T-cell (primary cell): ENCODE results near the gene AUH. TPM values are rescaled to one million over a fixed set of nuclear protein-coding genes. Genes with fewer than 3 reads are reported as not detected.

Experiments used
- ATAC-seq, 4 experiments: fragments of 200-7000 bp in 3 of 4; fragments of 150-1000 bp in 1 of 4; cut with Tn5 transposase; replicated peaks in 1 of 4; 1 replicate in 3 of 4; 2 replicates in 1 of 4; pipeline ENCODE4 v1.10.0; 2021; ENCODE audit warnings: moderate library complexity in 3 of 4, mild to moderate bottlenecking in 2 of 4, moderate number of reproducible peaks in 1 of 4
- CTCF ChIA-PET, 2 donors: fragments of 300-600 bp; sonication (Branson Sonifier 250); formaldehyde crosslinking; loops; one replicate each; lab custom pipeline; 2022; ENCODE audit warnings: antibody characterized with exemption in 2 of 2; lab: Charles Lee
- POLR2A ChIA-PET, 2 donors: fragments of 300-600 bp; sonication (Branson Sonifier 250); formaldehyde crosslinking; loops; one replicate each; lab custom pipeline; 2022; ENCODE audit warnings: antibody characterized with exemption in 2 of 2; lab: Charles Lee
- DNase-seq, 35 experiments: peaks; one replicate each; pipeline versions ENCODE4 v3.0.0 to v3.0.0-alpha.2; 2013 to 2023
- H3K27ac ChIP-seq: one replicate; pipeline ENCODE4 v1.5.1; 2013; ENCODE audit warnings: low read length
- H3K27me3 ChIP-seq, 2 experiments: replicated peaks in 1 of 2; 1 replicate in 1 of 2; 2 replicates in 1 of 2; pipeline versions ENCODE4 v1.6.1 to v1.7.0; 2013; ENCODE audit warnings: low read length in 1 of 2, mixed read lengths in 1 of 2; ENCODE audit not compliant: control insufficient read depth in 2 of 2, insufficient read depth in 2 of 2; ENCODE audit errors: extremely low read depth in 1 of 2
- H3K36me3 ChIP-seq, 2 donors: 1 replicate in 1 of 2; 2 replicates in 1 of 2; pipeline versions ENCODE4 v1.6.1 to v1.7.0; 2013; ENCODE audit warnings: low read length in 1 of 2; ENCODE audit not compliant: control insufficient read depth in 2 of 2, insufficient read depth in 1 of 2; ENCODE audit errors: extremely low read depth in 1 of 2
- H3K4me1 ChIP-seq, 2 experiments: 1 replicate in 1 of 2; 2 replicates in 1 of 2; pipeline versions ENCODE4 v1.6.1 to v1.7.0; 2013; ENCODE audit warnings: low read length in 2 of 2, mixed read lengths in 1 of 2; ENCODE audit not compliant: insufficient read depth in 2 of 2, control insufficient read depth in 1 of 2; ENCODE audit errors: extremely low read depth in 1 of 2
- H3K4me3 ChIP-seq, 2 donors: 1 replicate in 1 of 2; 2 replicates in 1 of 2; pipeline versions ENCODE4 v1.5.1 to v1.7.0; 2013; ENCODE audit warnings: mild to moderate bottlenecking in 2 of 2, low read length in 1 of 2, moderate library complexity in 1 of 2; ENCODE audit not compliant: control insufficient read depth in 1 of 2; ENCODE audit errors: extremely low read depth in 1 of 2
- H3K9me3 ChIP-seq: 2 replicates; pipeline ENCODE4 v1.7.0; 2013
- H3K27ac Mint-ChIP-seq, 2 donors: one replicate each; pipeline ENCODE4 v1.8.0; 2020 to 2021; ENCODE audit warnings: mild to moderate bottlenecking in 2 of 2, mixed read lengths in 2 of 2
- H3K27me3 Mint-ChIP-seq, 2 donors: one replicate each; pipeline ENCODE4 v1.8.0; 2021 to 2022; ENCODE audit warnings: mixed read lengths in 2 of 2
- H3K36me3 Mint-ChIP-seq: one replicate; pipeline ENCODE4 v1.8.0; 2021; ENCODE audit warnings: mixed read lengths
- H3K4me1 Mint-ChIP-seq, 3 donors: one replicate each; pipeline ENCODE4 v1.8.0; 2020 to 2022; ENCODE audit warnings: mixed read lengths in 3 of 3, mild to moderate bottlenecking in 1 of 3
- H3K4me3 Mint-ChIP-seq, 3 donors: one replicate each; pipeline ENCODE4 v1.8.0; 2020 to 2022; ENCODE audit warnings: mild to moderate bottlenecking in 3 of 3, mixed read lengths in 3 of 3, moderate library complexity in 3 of 3
- H3K9me3 Mint-ChIP-seq, 3 donors: one replicate each; pipeline ENCODE4 v1.8.0; 2020 to 2022; ENCODE audit warnings: mixed read lengths in 3 of 3
- WGBS: methylation state at CpG from one replicate; pipeline ENCODE4 v1.1.5; 2013; ENCODE audit warnings: missing lambda C conversion rate; ENCODE audit not compliant: insufficient coverage; 5-methylcytosine and 5-hydroxymethylcytosine counted together
- total RNA-seq, 35 experiments: library from RNA in 6 of 35; stranded (reverse) in 6 of 35; fragments of 120-200 nt in 1 of 35; gene quantifications; one replicate each; pipeline versions ENCODE4 v1.2.1 to v1.2.4 and lab custom pipeline; 2013 to 2026

The AUH gene
- total RNA-seq, 5 donors from 2014 or later (not counting 1 experiment from before 2014, with no cell fraction given) = 17.2 to 24.6 (median 21.6) TPM

- H3K4me3 ChIP-seq = no peak overlapping the region
- Mint-ChIP-seq H3K36me3 (peaks cover 54% of the 10 kb centered on the region), H3K4me1 (no peaks in the 10 kb centered on the region), H3K4me3 (no peak overlapping the region), H3K9me3 (peaks cover 0 to 4% (median 0%) of the 10 kb centered on the region in 3 donors), H3K27ac (no peak overlapping the region), H3K27me3 (no peaks in the 10 kb centered on the region)
- H3K36me3 ChIP-seq = no peaks in the 10 kb centered on the region
- ChIA-PET POLR2A (no interaction called here), CTCF (no interaction called here)
- no peaks in the 10 kb centered on the region for H3K4me1 ChIP-seq
- ATAC-seq = no peak
- WGBS = no CpG with 5 or more reads among the region's 6 CpGs
- H3K9me3 ChIP-seq = no peaks in the 10 kb centered on the region
- no peaks in the 10 kb centered on the region for H3K27me3 ChIP-seq
- no peak overlapping the region for H3K27ac ChIP-seq
- no peak for DNase-seq
Measured at GRCh38 chr9:91285729-91286353, 75.9 kb downstream of the AUH start.

- H3K4me3 Mint-ChIP-seq = no peak overlapping the region
- Histone ChIP-seq H3K9me3 (no peaks in the 10 kb centered on the region), H3K36me3 (no peaks in the 10 kb centered on the region), H3K27me3 (no peaks in the 10 kb centered on the region), H3K4me3 (no peak overlapping the region), H3K27ac (no peak overlapping the region), H3K4me1 (no peaks in the 10 kb centered on the region)
- H3K9me3 Mint-ChIP-seq = peaks cover 0 to 4% (median 0%) of the 10 kb centered on the region in 3 donors
- POLR2A ChIA-PET = no interaction called here
- DNase-seq (no peak), ATAC-seq (no peak)
- CTCF ChIA-PET = no interaction called here
- H3K4me1 Mint-ChIP-seq = peaks cover 0 to 4% (median 0%) of the 10 kb centered on the region in 3 donors
- peaks cover 54% of the 10 kb centered on the region for H3K36me3 Mint-ChIP-seq
- H3K27me3 Mint-ChIP-seq = no peaks in the 10 kb centered on the region
- no peak overlapping the region for H3K27ac Mint-ChIP-seq
- no CpG with 5 or more reads among the region's 3 CpGs for WGBS
Measured at GRCh38 chr9:91282292-91282691, 79.4 kb downstream of the AUH start.

- ChIA-PET POLR2A (no interaction called here), CTCF (no interaction called here)
- Mint-ChIP-seq H3K36me3 (peaks cover 38% of the 10 kb centered on the region), H3K4me3 (no peak overlapping the region), H3K27me3 (no peaks in the 10 kb centered on the region), H3K27ac (no peak overlapping the region), H3K4me1 (peaks cover 0 to 4% (median 0%) of the 10 kb centered on the region in 3 donors), H3K9me3 (no peaks in the 10 kb centered on the region)
- Histone ChIP-seq H3K36me3 (no peaks in the 10 kb centered on the region), H3K4me1 (no peaks in the 10 kb centered on the region), H3K9me3 (no peaks in the 10 kb centered on the region), H3K27me3 (no peaks in the 10 kb centered on the region), H3K27ac (no peak overlapping the region), H3K4me3 (no peak overlapping the region)
- 100% methylated on average over 3 of the region's 8 CpGs for WGBS
- ATAC-seq (no peak), DNase-seq (no peak)
Measured at GRCh38 chr9:91279296-91280204, 82.2 kb downstream of the AUH start.

GRCh38 chr9:91276513-91276912 is 85.2 kb downstream of the AUH start:
- DNase-seq (no peak), ATAC-seq (no peak)
- Histone ChIP-seq H3K9me3 (no peaks in the 10 kb centered on the region), H3K27ac (no peak overlapping the region), H3K36me3 (no peaks in the 10 kb centered on the region), H3K4me1 (no peaks in the 10 kb centered on the region), H3K4me3 (no peak overlapping the region), H3K27me3 (no peaks in the 10 kb centered on the region)
- Mint-ChIP-seq H3K9me3 (no peaks in the 10 kb centered on the region), H3K27me3 (no peaks in the 10 kb centered on the region), H3K36me3 (peaks cover 19% of the 10 kb centered on the region), H3K27ac (no peak overlapping the region), H3K4me1 (peaks cover 0 to 11% (median 0%) of the 10 kb centered on the region in 3 donors), H3K4me3 (no peak overlapping the region)
- no CpG with 5 or more reads among the region's 3 CpGs for WGBS
- CTCF ChIA-PET = no interaction called here
- POLR2A ChIA-PET = no interaction called here

- Histone ChIP-seq H3K36me3 (no peaks in the 10 kb centered on the region), H3K27ac (no peak overlapping the region), H3K27me3 (no peaks in the 10 kb centered on the region), H3K4me3 (no peak overlapping the region), H3K9me3 (no peaks in the 10 kb centered on the region), H3K4me1 (no peaks in the 10 kb centered on the region)
- CTCF ChIA-PET = no interaction called here
- DNase-seq (no peak), ATAC-seq (no peak)
- POLR2A ChIA-PET = no interaction called here
- H3K4me3 Mint-ChIP-seq = no peak overlapping the region
- H3K36me3 Mint-ChIP-seq = peaks cover 10% of the 10 kb centered on the region
- H3K27me3 Mint-ChIP-seq = no peaks in the 10 kb centered on the region
- no peaks in the 10 kb centered on the region for H3K9me3 Mint-ChIP-seq
- H3K4me1 Mint-ChIP-seq = peaks cover 0 to 11% (median 0%) of the 10 kb centered on the region in 3 donors
- WGBS = no CpG with 5 or more reads among the region's 1 CpG
- no peak overlapping the region for H3K27ac Mint-ChIP-seq
Measured at GRCh38 chr9:91275655-91276054, 86.1 kb downstream of the AUH start.

- H3K36me3 Mint-ChIP-seq = peaks cover 8% of the 10 kb centered on the region
- H3K9me3 Mint-ChIP-seq = no peaks in the 10 kb centered on the region
- Histone ChIP-seq H3K27me3 (no peaks in the 10 kb centered on the region), H3K4me3 (no peak overlapping the region), H3K4me1 (no peaks in the 10 kb centered on the region), H3K36me3 (no peaks in the 10 kb centered on the region), H3K9me3 (no peaks in the 10 kb centered on the region), H3K27ac (no peak overlapping the region)
- POLR2A ChIA-PET = interaction anchor here in 1 of 2 donors (0.5 kb wide), 1 partner anchor 149 kb away, joined by 4 read pairs; no protein-coding TSS in a partner anchor
- no peak overlapping the region for H3K27ac Mint-ChIP-seq
- CTCF ChIA-PET = no interaction called here
- H3K4me1 Mint-ChIP-seq = peaks cover 0 to 11% (median 0%) of the 10 kb centered on the region in 3 donors
- no CpG with 5 or more reads among the region's 2 CpGs for WGBS
- no peak for DNase-seq
- H3K4me3 Mint-ChIP-seq = no peak overlapping the region
- ATAC-seq = no peak
- H3K27me3 Mint-ChIP-seq = no peaks in the 10 kb centered on the region
Measured at GRCh38 chr9:91274949-91275492, 86.7 kb downstream of the AUH start.
